DMS79 treated with DMSO at 0.1 percent for 48 hours (cell line): ENCODE data around the gene CRTC3.
"Not testable (repeated sequence)": the region's sequence is repeated elsewhere in the genome, so short reads cannot be mapped to it uniquely, and the experiment has no call there.

Experiments used
- DNase-seq: peaks from one replicate; lab custom pipeline; 2025; lab: John Stamatoyannopoulos, UW

CRTC3 gene

DNA sequence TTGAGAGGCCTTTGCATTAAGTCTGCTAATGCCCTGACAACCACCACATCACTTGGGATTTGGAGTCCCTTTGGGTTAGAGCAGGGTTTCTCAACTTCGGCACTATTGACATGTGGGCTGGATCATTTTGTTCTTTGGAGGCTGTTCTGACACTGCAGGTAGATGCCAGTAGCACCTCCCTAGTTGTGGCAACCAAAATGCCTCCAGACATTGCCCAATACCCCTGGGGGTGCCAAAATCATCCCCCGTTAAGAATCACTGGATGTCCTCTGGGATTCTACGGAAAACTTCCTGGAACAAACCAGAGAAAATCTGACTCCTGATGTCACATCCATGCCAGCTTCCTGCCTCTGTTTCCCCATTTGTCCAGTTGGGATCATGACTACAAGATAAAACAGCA is 150.2 kb downstream of the CRTC3 start:
- DNase-seq: no peak

DNA sequence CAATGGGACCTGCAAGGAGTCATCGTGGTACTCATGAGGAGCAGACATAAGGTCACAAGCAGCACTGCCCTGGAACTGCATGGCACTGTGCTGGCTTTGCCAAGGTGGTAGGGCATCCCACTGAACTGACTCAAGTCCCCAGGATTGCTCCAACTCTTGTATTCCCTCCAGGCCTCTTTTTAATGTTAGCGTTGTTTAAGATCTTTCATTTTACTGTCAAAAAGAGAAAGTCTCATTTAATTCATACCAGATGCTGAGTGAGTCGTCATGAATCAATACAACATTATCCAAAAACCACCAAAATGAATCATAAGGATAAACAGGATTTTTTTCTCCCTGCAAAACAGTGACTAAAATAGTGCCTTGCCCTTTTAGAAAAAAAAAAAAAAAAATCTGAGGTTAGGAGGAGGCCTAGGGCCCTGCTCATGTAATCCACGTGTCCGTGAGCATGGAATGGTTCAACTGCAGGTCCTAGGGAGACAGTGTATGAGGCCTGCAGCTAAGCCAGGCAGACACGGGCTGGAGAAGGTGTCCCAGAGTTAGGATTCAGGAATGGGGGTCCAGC is 150.7 kb downstream of the CRTC3 start:
- no peak for DNase-seq

DNA sequence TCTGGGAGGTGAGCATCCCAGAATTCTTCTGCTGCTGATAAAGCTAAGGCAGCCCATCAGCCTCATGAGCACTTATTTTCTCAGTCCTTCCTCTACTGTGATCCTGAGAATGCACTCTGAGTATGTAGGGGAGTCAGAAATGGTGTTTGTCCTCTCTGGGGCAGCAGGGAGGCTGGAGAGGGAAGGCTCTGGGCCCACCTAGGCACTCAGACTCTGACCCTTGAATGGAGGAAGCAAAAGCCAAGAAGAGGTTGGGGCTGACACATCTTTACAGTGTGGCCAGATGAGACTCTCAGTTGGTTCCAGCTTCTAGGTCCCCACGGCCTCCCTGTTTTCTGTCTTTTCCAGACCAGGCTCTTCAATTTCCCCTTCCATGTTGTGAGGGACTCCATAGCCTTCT is 151.3 kb downstream of the CRTC3 start:
- no peak for DNase-seq

DNA sequence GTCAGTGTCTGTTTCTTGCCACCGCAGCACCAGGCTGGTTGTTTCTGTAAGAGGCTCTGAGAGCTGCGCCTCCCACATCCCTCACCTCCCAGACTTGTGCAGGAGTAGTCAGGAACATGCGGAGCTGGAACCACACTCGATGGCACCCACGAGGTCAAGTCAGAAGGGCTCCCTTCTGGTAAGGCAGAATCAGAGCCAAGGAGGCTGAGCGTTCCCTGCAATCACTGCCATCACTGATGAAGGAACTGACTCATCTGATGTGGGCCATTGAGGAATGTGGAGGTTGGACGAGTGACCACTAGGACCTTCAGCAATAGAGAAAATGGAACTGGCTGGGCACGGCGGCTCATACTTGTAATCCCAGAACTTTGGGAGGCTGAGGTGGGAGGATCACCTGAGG is 151.8 kb downstream of the CRTC3 start:
- no peak for DNase-seq

DNA sequence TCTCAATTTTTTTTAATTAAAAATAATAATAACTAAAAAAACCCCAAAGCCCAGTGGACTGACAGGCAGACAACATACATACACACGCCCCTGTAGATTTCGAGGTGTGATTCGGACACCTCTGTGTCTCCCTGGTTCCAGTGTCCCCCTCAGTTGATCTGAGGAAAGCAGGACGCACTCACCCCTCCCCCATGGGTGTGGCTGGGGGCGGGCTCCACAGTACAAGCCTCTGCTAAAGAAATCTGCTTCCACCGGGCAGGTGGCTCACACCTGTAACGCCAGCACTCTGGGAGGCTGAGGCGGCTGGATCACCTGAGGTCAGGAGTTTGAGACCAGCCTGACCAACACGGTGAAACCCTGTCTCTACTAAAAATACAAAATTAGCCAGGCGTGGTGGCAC is 153.6 kb downstream of the CRTC3 start:
- no peak for DNase-seq

DNA sequence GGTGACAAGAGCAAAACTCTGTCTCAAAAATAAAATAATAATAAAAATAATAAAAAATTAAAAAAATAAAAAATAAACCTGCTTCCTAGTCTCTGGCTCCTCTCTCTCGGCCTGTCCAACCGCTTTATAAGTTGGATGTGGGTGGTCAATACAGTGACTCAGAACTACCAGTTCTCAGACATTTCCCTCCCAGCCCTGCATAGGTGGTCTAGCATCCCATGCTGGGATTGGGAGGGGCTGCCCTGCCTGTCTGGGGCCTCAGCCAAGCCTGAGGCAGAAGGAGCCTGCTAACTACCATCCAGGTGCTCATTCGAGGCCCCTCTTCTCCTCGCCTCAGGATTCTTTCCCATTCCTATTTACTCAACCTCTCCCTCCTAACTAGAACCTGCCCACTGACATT is 154.2 kb downstream of the CRTC3 start:
- DNase-seq: no peak

DNA sequence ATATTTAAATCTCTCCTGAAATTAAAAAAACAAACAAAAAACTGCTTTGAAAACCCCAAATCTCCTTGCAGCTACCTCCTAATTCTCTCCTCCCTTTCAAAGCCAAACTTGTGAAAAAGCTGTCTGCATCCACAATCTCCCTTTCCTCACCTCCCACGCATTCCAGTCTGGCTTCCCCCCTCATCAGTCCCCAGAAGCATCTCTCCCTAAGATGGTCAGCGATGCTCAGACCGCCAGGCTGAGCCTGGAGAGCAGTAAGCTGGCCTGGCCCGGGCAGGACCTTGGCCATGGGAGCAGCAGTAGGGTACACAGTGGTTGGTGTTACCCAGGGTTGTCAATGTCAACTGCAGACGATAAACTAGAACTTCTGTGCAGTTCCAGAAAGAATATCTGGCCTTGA is 154.6 kb downstream of the CRTC3 start:
- no peak for DNase-seq

DNA sequence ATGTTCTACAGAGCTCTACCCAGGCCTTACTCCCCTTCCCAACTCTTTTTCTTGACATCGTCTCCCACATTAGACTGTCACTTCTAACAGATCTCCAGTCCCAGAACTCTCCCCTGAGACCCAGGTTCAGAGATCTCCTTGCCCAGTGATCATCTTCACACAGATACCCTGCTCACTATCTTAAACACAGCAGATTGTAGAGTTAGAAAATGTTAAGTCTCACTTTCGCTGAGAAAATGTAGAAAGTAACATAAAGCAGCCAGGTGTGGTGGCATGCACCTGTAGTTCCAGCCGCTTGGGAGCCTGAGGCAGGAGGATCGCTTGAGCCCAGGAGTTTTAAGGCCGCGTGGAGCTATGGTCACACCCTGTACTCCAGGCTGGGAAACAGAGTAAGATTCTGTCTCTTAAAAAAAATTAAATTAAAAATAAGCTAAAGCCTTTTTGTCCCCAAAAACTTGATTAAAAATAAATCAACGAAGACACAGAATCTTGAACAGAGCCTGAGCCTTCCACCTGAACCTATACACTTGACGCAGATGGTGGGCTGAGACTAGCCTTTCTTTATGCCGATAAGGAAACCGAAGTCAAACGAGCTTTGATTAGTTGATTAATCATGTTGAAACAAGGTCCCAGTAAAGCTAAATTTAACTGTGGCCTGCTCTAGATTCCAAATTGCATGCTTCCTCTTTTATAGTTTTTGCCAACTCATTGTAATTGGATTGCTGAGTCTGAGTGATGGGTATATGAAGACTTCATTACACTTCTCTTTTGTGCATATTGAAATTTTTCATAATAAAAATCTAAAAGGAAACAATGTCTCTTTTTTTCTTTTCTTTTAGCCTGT is 156.1 kb downstream of the CRTC3 start:
- DNase-seq: no peak

DNA sequence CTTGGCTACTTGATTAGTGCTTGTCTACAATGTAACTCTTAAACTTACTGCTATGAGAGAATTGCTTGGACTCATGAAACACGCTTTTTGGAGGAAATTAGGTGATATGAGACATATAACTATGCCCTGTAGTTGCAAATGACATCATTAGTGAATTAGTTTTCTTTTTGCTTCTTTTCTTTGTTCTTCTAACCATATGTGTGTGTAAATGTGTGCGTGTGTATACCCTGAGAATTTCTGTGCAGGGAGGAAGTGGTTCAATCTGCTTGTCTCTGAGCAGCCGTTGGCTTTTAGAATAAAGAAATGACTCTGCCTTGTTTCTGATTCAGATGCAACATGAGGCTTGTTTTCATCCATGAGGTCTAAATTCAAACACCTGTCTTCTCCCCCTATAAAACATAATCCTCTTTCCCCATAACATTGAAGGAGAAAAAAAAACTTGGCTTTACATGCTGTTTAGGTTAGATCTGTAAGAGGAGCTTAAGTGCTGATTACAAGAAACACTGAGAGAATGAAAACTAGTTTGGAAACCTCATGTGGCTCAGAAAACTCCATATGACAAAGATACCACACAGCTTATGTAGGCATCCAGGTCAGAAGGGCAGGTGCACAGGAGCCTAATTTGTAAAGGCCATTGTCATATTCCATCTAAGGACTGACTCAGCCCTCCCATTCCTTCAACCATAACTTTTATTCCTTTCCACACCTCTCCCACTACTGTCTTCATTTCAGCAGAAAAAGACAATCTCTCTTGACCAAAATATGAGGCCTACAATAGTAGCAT is 156.9 kb downstream of the CRTC3 start:
- no peak for DNase-seq

DNA sequence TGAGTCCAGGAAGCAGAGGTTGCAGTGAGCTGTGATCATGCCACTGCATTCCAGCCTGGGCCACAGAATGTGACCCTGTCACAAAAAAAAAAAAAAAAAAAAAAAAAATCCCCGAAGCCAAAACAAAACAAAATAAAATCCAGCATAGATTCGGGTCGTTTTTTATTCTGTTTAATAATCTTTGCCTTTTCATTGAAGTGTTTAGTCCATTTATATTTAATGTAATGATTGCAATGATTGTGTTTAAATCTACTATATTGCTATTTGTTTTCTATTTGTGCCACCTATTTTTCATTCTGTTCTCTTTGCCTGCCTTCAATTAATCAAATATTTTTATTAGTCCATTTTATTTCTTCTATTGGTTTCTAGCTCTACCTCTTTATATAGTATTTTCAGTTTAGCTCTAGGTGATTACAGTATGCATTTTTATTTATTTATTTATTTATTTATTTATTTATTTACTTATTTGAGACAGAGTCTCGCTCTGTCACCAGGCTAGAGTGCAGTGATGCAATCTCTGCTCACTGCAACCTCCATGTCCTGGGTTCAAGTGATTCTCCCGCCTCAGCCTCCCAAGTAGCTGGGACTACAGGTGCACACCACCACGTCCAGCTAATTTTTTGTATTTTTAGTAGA is 159.7 kb downstream of the CRTC3 start:
- DNase-seq: not testable (repeated sequence)

DNA sequence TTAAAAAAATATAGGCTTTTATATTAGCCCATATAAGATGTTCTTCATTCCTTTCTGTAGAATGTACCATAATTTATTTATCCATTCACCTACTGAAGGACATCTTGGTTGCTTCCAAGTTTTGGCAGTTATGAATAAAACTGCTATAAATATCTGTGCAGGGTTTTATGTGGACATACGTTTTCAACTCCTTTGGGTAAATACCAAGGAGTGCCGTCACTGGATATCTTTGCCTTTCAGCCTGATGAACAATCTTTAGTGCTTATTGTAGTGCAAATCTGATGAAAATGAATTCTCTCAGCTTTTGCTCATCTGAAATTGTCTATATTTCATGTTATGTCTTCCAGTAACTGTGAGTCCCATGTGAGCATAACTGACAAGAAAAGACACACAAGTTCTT is 160.9 kb downstream of the CRTC3 start:
- no peak for DNase-seq

DNA sequence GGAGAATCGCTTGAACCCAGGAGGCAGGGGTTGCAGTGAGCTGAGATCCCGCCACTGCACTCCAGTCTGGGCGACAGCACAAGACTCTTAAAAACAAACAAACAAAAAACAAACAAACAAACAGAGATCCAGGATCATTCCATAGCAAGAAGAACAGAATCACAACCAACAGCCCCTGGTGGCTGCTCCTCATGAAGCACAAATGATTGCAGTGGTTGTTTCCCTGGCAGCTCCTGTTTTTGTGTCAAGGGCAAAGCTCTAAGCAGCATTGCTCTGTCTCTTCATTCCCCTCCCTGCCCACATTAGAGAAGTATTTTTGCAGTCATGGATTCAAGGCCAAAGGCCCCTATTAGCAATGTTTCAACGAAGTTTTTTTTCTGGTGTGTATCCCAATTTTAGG is 161.6 kb downstream of the CRTC3 start:
- DNase-seq: no peak

DNA sequence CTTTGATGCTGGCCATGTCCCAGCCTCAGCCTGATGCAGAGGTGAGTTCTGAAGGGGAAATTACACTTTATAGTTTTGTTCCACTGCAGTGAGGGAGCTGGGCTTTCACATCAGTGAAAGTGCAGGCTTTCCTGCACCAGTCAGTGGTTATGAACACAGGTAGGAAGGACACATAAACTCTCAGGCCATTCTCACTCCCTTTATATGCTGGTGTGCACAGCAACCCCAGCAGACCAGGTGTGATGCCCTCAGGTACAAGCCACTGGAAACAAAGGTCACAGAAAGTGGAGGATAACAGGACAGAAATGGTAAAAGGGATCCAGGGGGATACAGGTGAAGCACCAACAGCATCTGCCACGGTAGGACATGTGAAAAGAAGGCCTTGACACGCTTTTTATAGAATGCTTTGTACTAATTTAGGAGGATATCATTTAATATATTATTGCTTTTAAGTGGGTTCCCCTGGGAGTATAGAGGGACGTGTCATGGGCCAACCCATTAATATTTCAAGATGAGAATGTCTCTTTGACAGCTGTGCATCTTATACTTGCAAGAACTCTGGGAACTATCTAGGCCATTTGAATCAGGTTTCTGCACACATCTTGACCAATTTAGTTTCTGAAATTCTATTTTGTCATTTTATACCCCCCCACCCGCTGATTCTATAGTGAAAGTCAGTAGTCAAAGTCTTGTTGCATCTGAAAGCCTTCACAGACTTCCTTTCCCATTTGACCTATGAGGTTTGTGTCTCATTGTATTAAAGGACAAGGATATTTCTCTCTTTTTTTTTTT is 162.5 kb downstream of the CRTC3 start:
- DNase-seq: no peak
